IMR-90 (cell line): ENCODE results near the gene PHACTR3. TPM values are rescaled to one million over a fixed set of nuclear protein-coding genes. Genes with fewer than 3 reads are reported as not detected.

Experiments
- ATAC-seq: fragments of 200-7000 bp; cut with Tn5 transposase; 2 replicates; pipeline ENCODE4 v1.9.1; 2020; ENCODE audit warnings: low read depth, mild to moderate bottlenecking, moderate library complexity
- BruUV-seq: library from RNA; stranded (reverse); fragments of 400-500 nt; replicated peaks from 2 replicates; lab custom pipeline; 2021; lab: Mats Ljungman, UMichigan
- CTCF ChIA-PET: fragments of 300-600 bp; formaldehyde crosslinking; extraction: SDS; loops from one replicate; lab custom pipeline; 2021; ENCODE audit warnings: antibody characterized with exemption; lab: Yijun Ruan, JAX
- POLR2A ChIA-PET: fragments of 300-600 bp; sonication (Branson Sonifier 250); formaldehyde crosslinking; loops from one replicate; lab custom pipeline; 2022; ENCODE audit warnings: antibody characterized with exemption; ENCODE audit not compliant: unreplicated experiment; lab: Charles Lee
- DNase-seq: peaks from one replicate; pipeline ENCODE4 v3.0.0; 2013
- H2AFZ ChIP-seq: replicated peaks from 2 replicates; pipeline ENCODE3; 2013; ENCODE audit warnings: low read length, mild to moderate bottlenecking; ENCODE audit not compliant: poor library complexity
- H2AK5ac ChIP-seq: 2 replicates; pipeline ENCODE4 v1.6.1; 2013; ENCODE audit warnings: low read depth, low read length, inconsistent platforms
- H2AK9ac ChIP-seq: replicated peaks from 2 replicates; pipeline ENCODE3; 2013; ENCODE audit warnings: mild to moderate bottlenecking, low read depth, low read length, moderate library complexity; ENCODE audit not compliant: poor library complexity
- H2BK120ac ChIP-seq: 2 replicates; pipeline ENCODE4 v1.6.1; 2013; ENCODE audit warnings: low read depth, low read length, inconsistent platforms
- H2BK15ac ChIP-seq: 3 replicates; pipeline ENCODE4 v1.6.1; 2013; ENCODE audit warnings: low read depth, low read length, inconsistent platforms
- H2BK20ac ChIP-seq: 2 replicates; pipeline ENCODE4 v1.6.1; 2013; ENCODE audit warnings: low read depth, mild to moderate bottlenecking, inconsistent platforms, low read length, moderate library complexity
- H2BK5ac ChIP-seq: 2 replicates; pipeline ENCODE4 v1.6.1; 2013; ENCODE audit warnings: mild to moderate bottlenecking, low read depth, low read length, inconsistent platforms; ENCODE audit not compliant: poor library complexity, severe bottlenecking
- H3K14ac ChIP-seq: replicated peaks from 2 replicates; pipeline ENCODE4 v1.6.1; 2013; ENCODE audit warnings: low read depth, low read length, inconsistent platforms
- H3K18ac ChIP-seq: 2 replicates; pipeline ENCODE4 v1.6.1; 2013; ENCODE audit warnings: low read depth, low read length, control low read depth
- H3K23ac ChIP-seq: 2 replicates; pipeline ENCODE4 v1.6.1; 2013; ENCODE audit warnings: low read depth, low read length, inconsistent platforms
- H3K27ac ChIP-seq: 2 replicates; pipeline ENCODE4 v1.5.1; 2013; ENCODE audit warnings: mild to moderate bottlenecking, control low read depth, low read length; ENCODE audit not compliant: insufficient read depth
- H3K27me3 ChIP-seq: 2 replicates; pipeline ENCODE4 v1.6.1; 2013; ENCODE audit warnings: low read length; ENCODE audit not compliant: control insufficient read depth, insufficient read depth
- H3K36me3 ChIP-seq: 2 replicates; pipeline ENCODE4 v1.6.1; 2013; ENCODE audit warnings: low read length, mixed read lengths; ENCODE audit not compliant: control insufficient read depth, insufficient read depth
- H3K4ac ChIP-seq: 2 replicates; pipeline ENCODE4 v1.6.1; 2013; ENCODE audit warnings: low read depth, low read length, inconsistent platforms
- H3K4me1 ChIP-seq: 2 replicates; pipeline ENCODE4 v1.6.1; 2013; ENCODE audit warnings: low read length, mixed read lengths; ENCODE audit not compliant: control insufficient read depth, insufficient read depth
- H3K4me2 ChIP-seq: 2 replicates; pipeline ENCODE4 v1.6.1; 2013; ENCODE audit warnings: low read depth, mild to moderate bottlenecking, control low read depth, low read length, moderate library complexity
- H3K4me3 ChIP-seq: 2 replicates; pipeline ENCODE4 v1.5.1; 2013; ENCODE audit warnings: low read depth, mild to moderate bottlenecking, control low read depth, low read length, moderate library complexity; ENCODE audit not compliant: insufficient read depth
- H3K56ac ChIP-seq: 2 replicates; pipeline ENCODE4 v1.6.1; 2013; ENCODE audit warnings: low read length, inconsistent platforms; ENCODE audit not compliant: insufficient read depth; ENCODE audit errors: extremely low read depth
- H3K79me1 ChIP-seq, 2 experiments: 2 replicates each; pipeline ENCODE4 v1.6.1; 2013; ENCODE audit warnings: low read length in 2 of 2, inconsistent platforms in 1 of 2, low read depth in 1 of 2
- H3K9ac ChIP-seq: 2 replicates; pipeline ENCODE4 v1.6.1; 2013; ENCODE audit warnings: low read depth, low read length, control low read depth
- H3K9me1 ChIP-seq: 2 replicates; pipeline ENCODE4 v1.6.1; 2013; ENCODE audit warnings: low read length, inconsistent platforms; ENCODE audit not compliant: insufficient read depth
- H3K9me3 ChIP-seq: 2 replicates; pipeline ENCODE4 v1.6.1; 2013; ENCODE audit warnings: low read length; ENCODE audit not compliant: control insufficient read depth, insufficient read depth
- H4K20me1 ChIP-seq: 2 replicates; pipeline ENCODE4 v1.6.1; 2013; ENCODE audit warnings: low read length, inconsistent platforms; ENCODE audit not compliant: insufficient read depth
- H4K5ac ChIP-seq: 2 replicates; pipeline ENCODE4 v1.6.1; 2013; ENCODE audit warnings: mild to moderate bottlenecking, low read depth, low read length, control low read depth
- H4K8ac ChIP-seq, 2 experiments: 2 replicates each; pipeline ENCODE4 v1.6.1; 2013; ENCODE audit warnings: low read depth in 2 of 2, low read length in 2 of 2, control low read depth in 1 of 2, inconsistent platforms in 1 of 2
- H4K91ac ChIP-seq: 2 replicates; pipeline ENCODE4 v1.6.1; 2013; ENCODE audit warnings: low read depth, low read length, inconsistent platforms; ENCODE audit not compliant: insufficient read depth
- CEBPB ChIP-seq: IDR thresholded peaks from 2 replicates; pipeline ENCODE4 v1.6.1; 2012; ENCODE audit warnings: low read depth, low read length, improper control_type of control experiment
- CHD1 ChIP-seq: IDR thresholded peaks from 2 replicates; pipeline ENCODE4 v1.6.1; 2012; ENCODE audit warnings: low read depth, low read length, improper control_type of control experiment
- CTCF ChIP-seq: conservative IDR thresholded peaks from 2 replicates; pipeline ENCODE4 v1.5.1; 2012; ENCODE audit warnings: mild to moderate bottlenecking, low read depth, low read length, improper control_type of control experiment
- WGBS, 2 experiments: methylation state at CpG; one replicate each; pipeline versions ENCODE4 v1.1.5 to v1.1.7; 2013; ENCODE audit warnings: missing lambda C conversion rate in 2 of 2; ENCODE audit not compliant: insufficient read length in 1 of 2; ENCODE audit errors: extremely low coverage in 2 of 2; 5-methylcytosine and 5-hydroxymethylcytosine counted together
- dilution Hi-C: fragments of 300-500 bp; cut with HindIII; formaldehyde crosslinking; loops from one replicate; pipeline ENCODE4 v1.14.3; 2018; ENCODE audit warnings: low sequenced_read_pairs; ENCODE audit not compliant: unreplicated experiment
- in situ Hi-C: fragments of 300-500 bp; cut with MboI; formaldehyde crosslinking; loops from 3 replicates; pipeline ENCODE4 v1.14.3; 2019; ENCODE audit warnings: low sequenced_read_pairs, inconsistent platforms, mixed read lengths
- intact Hi-C: fragments of 100-400 bp; cut with micrococcal nuclease; formaldehyde crosslinking; loops from 2 replicates; pipeline ENCODE4 v1.10.0; 2022
- polyA plus RNA-seq, 3 experiments: library from polyadenylated mRNA; depleted of rRNA; stranded (reverse); fragments of >200 nt; gene quantifications; 2 replicates each; pipeline ENCODE4 v1.2.3, GENCODE V29; 2012; ENCODE audit warnings: low replicate concordance in 1 of 3
- total RNA-seq: library from RNA; depleted of rRNA; stranded (reverse); fragments of >200 nt; gene quantifications from 2 replicates; pipeline ENCODE4 v1.2.3, GENCODE V29; 2012

Gene PHACTR3
- total and polyA plus RNA-seq, 2 of the 4 experiments (the other 2 are of a cell fraction) = not detected

DNA sequence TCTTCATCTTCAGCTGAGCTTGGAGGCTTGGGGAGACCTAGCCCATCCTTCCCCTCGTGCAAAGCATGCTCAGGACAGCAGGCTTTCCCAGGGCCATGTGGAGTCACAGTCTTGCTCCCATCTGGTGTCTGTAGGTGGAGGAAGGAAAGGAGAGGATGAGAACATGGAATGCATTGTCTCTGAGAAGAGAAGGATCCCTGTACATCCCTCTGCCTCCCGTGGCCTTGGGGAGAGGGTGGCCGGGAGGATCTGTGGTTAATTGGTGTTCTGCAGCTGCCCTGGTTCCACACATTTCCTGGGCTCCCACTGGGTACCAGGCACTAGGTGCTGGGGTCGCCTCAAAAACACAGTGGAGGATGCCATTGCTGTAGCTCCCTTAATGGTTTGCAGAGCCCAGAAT lies 134.5 kb downstream of the PHACTR3 start:
- Histone ChIP-seq H3K14ac (no peak overlapping the region), H2BK15ac (no peak overlapping the region), H3K4me3 (no peak overlapping the region), H3K56ac (no peak overlapping the region), H3K79me1 (no peaks in the 10 kb centered on the region), H4K8ac (no peak overlapping the region), H3K4me1 (no peaks in the 10 kb centered on the region), H2AFZ (no peak overlapping the region), H3K36me3 (no peaks in the 10 kb centered on the region), H2BK5ac (no peak overlapping the region), H4K20me1 (no peaks in the 10 kb centered on the region), H2BK120ac (no peak overlapping the region), H3K4me2 (no peak overlapping the region), H3K9me3 (peaks cover 25% of the 10 kb centered on the region; the same call in 1 of the 2 replicates), H4K91ac (no peak overlapping the region), H3K27me3 (no peaks in the 10 kb centered on the region), H3K23ac (no peak overlapping the region), H2AK5ac (no peak overlapping the region), H3K4ac (no peak overlapping the region), H3K9ac (no peak overlapping the region), H3K27ac (no peak overlapping the region), H2AK9ac (no peak overlapping the region), H2BK20ac (no peak overlapping the region), H3K18ac (no peak overlapping the region), H3K9me1 (no peaks in the 10 kb centered on the region), H4K5ac (no peak overlapping the region)
- no CpG with 5 or more reads among the region's 4 CpGs for WGBS, 2 experiments
- in situ Hi-C loops (no loop called here), intact Hi-C loops (no loop called here), dilution Hi-C loops (no loop called here)
- DNase-seq (no peak), ATAC-seq (no peak)
- TF ChIP-seq CEBPB (no peak), CHD1 (no peak), CTCF (no peak)
- CTCF ChIA-PET = no interaction called here
- BruUV-seq = no TSS peak
- POLR2A ChIA-PET = no interaction called here
